DOHH2 (cell line): Measurements from ENCODE around the gene BICDL1.

Source experiments
- EZH2phosphoT487 ChIP-seq: fragments of 200-600 bp; sonication (generic); IDR thresholded peaks from 2 replicates; pipeline ENCODE4 v1.6.1; 2017; ENCODE audit warnings: borderline replicate concordance, mild to moderate bottlenecking, antibody characterized with exemption, low read length, moderate library complexity, mixed read lengths
- TF ChIP-seq, protein P1 (sequence below): fragments of 200-600 bp; sonication (generic); IDR thresholded peaks from one replicate; pipeline ENCODE4 v1.5.1; 2014; ENCODE audit warnings: antibody characterized with exemption, mild to moderate bottlenecking, low read depth, low read length; ENCODE audit not compliant: poor library complexity, severe bottlenecking

DNA sequence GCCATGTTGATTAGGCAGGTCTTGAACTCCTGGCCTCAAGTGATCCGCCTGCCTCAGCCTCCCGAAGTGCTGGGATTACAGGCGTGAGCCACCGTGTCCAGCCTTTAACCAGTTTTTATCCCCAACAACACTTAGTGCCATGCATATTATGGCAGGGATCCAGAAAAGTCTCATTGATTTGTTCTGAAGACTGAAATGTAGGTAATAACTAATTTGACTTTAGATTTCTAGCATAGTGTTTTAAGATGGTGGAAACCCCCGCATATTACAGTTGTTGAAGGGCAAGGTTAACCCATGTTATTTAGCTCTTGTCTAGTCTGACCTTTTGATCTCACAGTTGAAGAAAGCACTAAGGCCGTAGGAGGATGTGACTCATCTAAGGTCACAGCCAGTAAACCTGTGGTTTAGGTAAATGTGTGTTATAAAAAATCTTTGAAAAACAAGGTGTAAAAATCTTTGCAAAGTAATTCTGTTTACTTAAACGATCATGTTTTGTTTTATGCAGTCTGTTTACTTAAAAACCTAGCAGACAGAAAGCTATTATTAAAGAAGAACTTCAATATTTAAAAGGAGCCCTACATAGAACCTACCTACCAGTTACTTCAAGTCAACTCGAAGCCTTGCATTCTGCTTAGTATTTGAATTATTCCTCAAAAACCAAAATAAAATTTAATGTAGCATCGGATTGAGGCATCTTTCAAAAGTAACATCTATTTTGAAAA lies 24.8 kb downstream of the BICDL1 start:
- TF ChIP-seq, protein P1, sequence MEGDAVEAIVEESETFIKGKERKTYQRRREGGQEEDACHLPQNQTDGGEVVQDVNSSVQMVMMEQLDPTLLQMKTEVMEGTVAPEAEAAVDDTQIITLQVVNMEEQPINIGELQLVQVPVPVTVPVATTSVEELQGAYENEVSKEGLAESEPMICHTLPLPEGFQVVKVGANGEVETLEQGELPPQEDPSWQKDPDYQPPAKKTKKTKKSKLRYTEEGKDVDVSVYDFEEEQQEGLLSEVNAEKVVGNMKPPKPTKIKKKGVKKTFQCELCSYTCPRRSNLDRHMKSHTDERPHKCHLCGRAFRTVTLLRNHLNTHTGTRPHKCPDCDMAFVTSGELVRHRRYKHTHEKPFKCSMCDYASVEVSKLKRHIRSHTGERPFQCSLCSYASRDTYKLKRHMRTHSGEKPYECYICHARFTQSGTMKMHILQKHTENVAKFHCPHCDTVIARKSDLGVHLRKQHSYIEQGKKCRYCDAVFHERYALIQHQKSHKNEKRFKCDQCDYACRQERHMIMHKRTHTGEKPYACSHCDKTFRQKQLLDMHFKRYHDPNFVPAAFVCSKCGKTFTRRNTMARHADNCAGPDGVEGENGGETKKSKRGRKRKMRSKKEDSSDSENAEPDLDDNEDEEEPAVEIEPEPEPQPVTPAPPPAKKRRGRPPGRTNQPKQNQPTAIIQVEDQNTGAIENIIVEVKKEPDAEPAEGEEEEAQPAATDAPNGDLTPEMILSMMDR, result no peak
- no peak for TF ChIP-seq EZH2phosphoT487
